OCI-LY3 (cell line): ENCODE measurements around the gene UNC93A.

Experiments used
- EZH2phosphoT487 ChIP-seq: fragments of 200-600 bp; shearing (Covaris generic); IDR thresholded peaks from 2 replicates; pipeline ENCODE4 v1.6.1; 2018; ENCODE audit warnings: antibody characterized with exemption, mixed run types, low read depth
- TF ChIP-seq, protein P1 (sequence below): fragments of 200-600, 300-600 bp; sonication (generic); IDR thresholded peaks from 2 replicates; pipeline ENCODE4 v1.5.1; 2014; ENCODE audit warnings: antibody characterized with exemption, low read length, low read depth

DNA sequence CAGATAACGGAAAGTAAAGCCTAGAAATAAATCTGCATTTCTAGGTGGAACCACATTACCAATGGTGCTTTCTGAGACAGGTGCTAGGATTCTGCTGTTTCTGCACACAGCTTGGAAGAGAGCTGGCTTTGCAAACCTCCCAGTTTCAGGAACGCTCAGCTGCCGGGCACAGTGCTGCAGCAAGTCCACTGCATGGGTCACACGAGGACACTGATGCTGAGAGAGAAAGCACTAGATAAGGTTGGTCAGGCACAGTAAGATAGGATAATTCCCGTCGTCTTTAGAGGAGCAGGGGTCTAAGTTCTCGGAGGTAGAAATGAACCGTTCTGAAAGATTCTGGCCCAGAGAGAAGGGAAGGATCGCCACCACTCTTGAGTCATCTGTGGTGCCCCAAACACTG, 11.0 kb downstream of the UNC93A start:
- TF ChIP-seq, protein P1, sequence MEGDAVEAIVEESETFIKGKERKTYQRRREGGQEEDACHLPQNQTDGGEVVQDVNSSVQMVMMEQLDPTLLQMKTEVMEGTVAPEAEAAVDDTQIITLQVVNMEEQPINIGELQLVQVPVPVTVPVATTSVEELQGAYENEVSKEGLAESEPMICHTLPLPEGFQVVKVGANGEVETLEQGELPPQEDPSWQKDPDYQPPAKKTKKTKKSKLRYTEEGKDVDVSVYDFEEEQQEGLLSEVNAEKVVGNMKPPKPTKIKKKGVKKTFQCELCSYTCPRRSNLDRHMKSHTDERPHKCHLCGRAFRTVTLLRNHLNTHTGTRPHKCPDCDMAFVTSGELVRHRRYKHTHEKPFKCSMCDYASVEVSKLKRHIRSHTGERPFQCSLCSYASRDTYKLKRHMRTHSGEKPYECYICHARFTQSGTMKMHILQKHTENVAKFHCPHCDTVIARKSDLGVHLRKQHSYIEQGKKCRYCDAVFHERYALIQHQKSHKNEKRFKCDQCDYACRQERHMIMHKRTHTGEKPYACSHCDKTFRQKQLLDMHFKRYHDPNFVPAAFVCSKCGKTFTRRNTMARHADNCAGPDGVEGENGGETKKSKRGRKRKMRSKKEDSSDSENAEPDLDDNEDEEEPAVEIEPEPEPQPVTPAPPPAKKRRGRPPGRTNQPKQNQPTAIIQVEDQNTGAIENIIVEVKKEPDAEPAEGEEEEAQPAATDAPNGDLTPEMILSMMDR, result no peak
- TF ChIP-seq EZH2phosphoT487, result no peak
